Endothelial cell of umbilical vein (primary cell): ENCODE data around the gene PDE4B. TPM values are rescaled to one million over a fixed set of nuclear protein-coding genes. Genes with fewer than 3 reads are reported as not detected.

Experiments
- BruUV-seq: library from RNA; stranded (reverse); fragments of 400-500 nt; replicated peaks from 2 replicates; lab custom pipeline; 2021; lab: Mats Ljungman, UMichigan
- CTCF ChIA-PET: fragments of 300-600, 350-600 bp; sonication (Branson Sonifier 250); formaldehyde crosslinking; loops from one replicate; lab custom pipeline; 2021; ENCODE audit warnings: antibody characterized with exemption, inconsistent platforms; lab: Charles Lee
- POLR2A ChIA-PET: fragments of 300-600, 350-600 bp; sonication (Branson Sonifier 250); formaldehyde crosslinking; loops from one replicate; lab custom pipeline; 2021; ENCODE audit warnings: antibody characterized with exemption, inconsistent platforms; lab: Charles Lee
- DNase-seq: peaks from one replicate; pipeline ENCODE4 v3.0.0-alpha.2; 2011; ENCODE audit warnings: low read depth, low spot score
- FAIRE-seq: peaks from 2 replicates; lab custom pipeline; 2011; peaks lifted over from hg19 to GRCh38; lab: Jason Lieb, UNC
- H2AFZ ChIP-seq: 2 replicates; pipeline ENCODE4 v1.6.0; 2012; ENCODE audit warnings: low read depth, low read length, control low read depth, inconsistent platforms
- H3K27ac ChIP-seq: 2 replicates; pipeline ENCODE4 v1.5.1; 2011; ENCODE audit warnings: low read depth, mild to moderate bottlenecking, control low read depth, low read length, moderate library complexity; ENCODE audit not compliant: insufficient read depth
- H3K27me3 ChIP-seq, 2 experiments: 2 replicates each; pipeline versions ENCODE4 v1.6.0 to v1.6.1; 2011; ENCODE audit warnings: low read length in 2 of 2, mixed read lengths in 1 of 2; ENCODE audit not compliant: control insufficient read depth in 2 of 2, insufficient read depth in 2 of 2
- H3K36me3 ChIP-seq, 2 experiments: 2 replicates in 1 of 2; 3 replicates in 1 of 2; pipeline ENCODE4 v1.5.1; 2011; ENCODE audit warnings: low read length in 2 of 2, mild to moderate bottlenecking in 1 of 2, moderate library complexity in 1 of 2; ENCODE audit not compliant: control insufficient read depth in 2 of 2, insufficient read depth in 2 of 2; ENCODE audit errors: extremely low read depth in 1 of 2
- H3K4me1 ChIP-seq: 3 replicates; pipeline ENCODE4 v1.5.1; 2011; ENCODE audit warnings: mild to moderate bottlenecking, low read length; ENCODE audit not compliant: control insufficient read depth, insufficient read depth; ENCODE audit errors: extremely low read depth
- H3K4me2 ChIP-seq: 2 replicates; pipeline ENCODE4 v1.6.1; 2011; ENCODE audit warnings: low read length, control low read depth, mixed read lengths; ENCODE audit not compliant: insufficient read depth
- H3K4me3 ChIP-seq, 3 experiments: fragments of 200-600 bp in 1 of 3; sonication (generic), shearing (Covaris generic) in 1 of 3; replicated peaks in 1 of 3; 2 replicates each; pipeline ENCODE4 v1.5.1; 2011 to 2016; ENCODE audit warnings: control low read depth in 3 of 3, low read length in 3 of 3, mild to moderate bottlenecking in 2 of 3, inconsistent platforms in 1 of 3, low read depth in 1 of 3, moderate library complexity in 1 of 3; ENCODE audit not compliant: insufficient read depth in 1 of 3
- H3K79me2 ChIP-seq: 2 replicates; pipeline ENCODE4 v1.6.0; 2012; ENCODE audit warnings: low read length, inconsistent platforms; ENCODE audit not compliant: control insufficient read depth, insufficient read depth
- H3K9ac ChIP-seq: replicated peaks from 2 replicates; pipeline ENCODE3; 2011; ENCODE audit warnings: low read length, control low read depth; ENCODE audit not compliant: insufficient read depth; ENCODE audit errors: extremely low read depth
- H3K9me1 ChIP-seq: replicated peaks from 3 replicates; pipeline ENCODE4 v1.6.0; 2011; ENCODE audit warnings: mild to moderate bottlenecking, low read length; ENCODE audit not compliant: control insufficient read depth, insufficient read depth; ENCODE audit errors: extremely low read depth
- H3K9me3 ChIP-seq: replicated peaks from 2 replicates; pipeline ENCODE4 v1.5.1; 2012; ENCODE audit warnings: low read length, inconsistent platforms; ENCODE audit not compliant: control insufficient read depth, insufficient read depth
- H4K20me1 ChIP-seq: replicated peaks from 2 replicates; pipeline ENCODE3; 2011; ENCODE audit warnings: mild to moderate bottlenecking, low read length; ENCODE audit not compliant: control insufficient read depth, insufficient read depth; ENCODE audit errors: extremely low read depth
- EZH2 ChIP-seq: IDR thresholded peaks from 2 replicates; pipeline ENCODE4 v1.6.1; 2012; ENCODE audit warnings: borderline replicate concordance, low read depth, mild to moderate bottlenecking, moderate library complexity, low read length, inconsistent platforms; ENCODE audit not compliant: severe bottlenecking
- FOS ChIP-seq: IDR thresholded peaks from 2 replicates; pipeline ENCODE4 v1.6.1; 2011; ENCODE audit warnings: mild to moderate bottlenecking, low read length, moderate library complexity, borderline replicate concordance; ENCODE audit not compliant: insufficient read depth
- GATA2 ChIP-seq: IDR thresholded peaks from 2 replicates; pipeline ENCODE4 v1.7.0; 2011; ENCODE audit warnings: low read depth, mild to moderate bottlenecking, moderate library complexity, mixed read lengths, low read length; ENCODE audit not compliant: insufficient read length, insufficient read depth
- JUN ChIP-seq: IDR thresholded peaks from 2 replicates; pipeline ENCODE4 v1.6.1; 2011; ENCODE audit warnings: borderline replicate concordance, low read depth; ENCODE audit not compliant: insufficient read length, insufficient read depth
- MYC ChIP-seq: IDR thresholded peaks from one replicate; pipeline ENCODE4 v1.6.1; 2011; ENCODE audit warnings: mild to moderate bottlenecking, low read depth, low read length
- POLR2A ChIP-seq: IDR thresholded peaks from 2 replicates; pipeline ENCODE4 v1.6.1; 2012; ENCODE audit warnings: low read depth, mild to moderate bottlenecking, control low read depth, low read length
- POLR2AphosphoS5 ChIP-seq: IDR thresholded peaks from 2 replicates; pipeline ENCODE4 v1.6.1; 2012; ENCODE audit warnings: low read depth, mild to moderate bottlenecking, control low read depth, low read length, moderate library complexity; ENCODE audit not compliant: insufficient read depth
- dilution Hi-C: fragments of 300-500 bp; cut with MboI; formaldehyde crosslinking; loops from one replicate; pipeline ENCODE4 v1.15.0; 2019; ENCODE audit warnings: low sequenced_read_pairs; ENCODE audit not compliant: extremely low pct_ligation_motif_present
- intact Hi-C: fragments of 100-400 bp; cut with micrococcal nuclease; formaldehyde crosslinking; loops from one replicate; pipeline ENCODE4 v1.10.0; 2022
- polyA plus RNA-seq, 4 experiments: library from polyadenylated mRNA; depleted of rRNA in 3 of 4; stranded (reverse) in 3 of 4; unstranded in 1 of 4; fragments of >200 nt; gene quantifications; 2 replicates each; pipeline versions ENCODE4 v1.2.1 to v1.2.3, GENCODE V29; 2011 to 2012; ENCODE audit warnings: missing spikeins in 1 of 4
- total RNA-seq: library from RNA; stranded (reverse); gene quantifications from 2 replicates; pipeline ENCODE4 v1.2.3, GENCODE V29; 2021
- TF ChIP-seq, protein P1 (sequence below): IDR thresholded peaks from 2 replicates; pipeline ENCODE4 v1.6.1; 2011; ENCODE audit not compliant: insufficient read depth, insufficient read length
- TF ChIP-seq, protein P2 (sequence below), 2 donors: IDR thresholded peaks; 1 replicate in 1 of 2; 2 replicates in 1 of 2; pipeline ENCODE4 v1.5.1; 2011; ENCODE audit warnings: low read length in 2 of 2, mild to moderate bottlenecking in 2 of 2, moderate library complexity in 2 of 2, control low read depth in 1 of 2, inconsistent platforms in 1 of 2, low read depth in 1 of 2; ENCODE audit not compliant: insufficient read depth in 1 of 2; ENCODE audit errors: extremely low read depth in 1 of 2

PDE4B gene
- total and polyA plus RNA-seq, 2 donors (not counting 3 experiments of a cell fraction or from before 2014, with no cell fraction given): 63.5 to 69.8 TPM

DNA sequence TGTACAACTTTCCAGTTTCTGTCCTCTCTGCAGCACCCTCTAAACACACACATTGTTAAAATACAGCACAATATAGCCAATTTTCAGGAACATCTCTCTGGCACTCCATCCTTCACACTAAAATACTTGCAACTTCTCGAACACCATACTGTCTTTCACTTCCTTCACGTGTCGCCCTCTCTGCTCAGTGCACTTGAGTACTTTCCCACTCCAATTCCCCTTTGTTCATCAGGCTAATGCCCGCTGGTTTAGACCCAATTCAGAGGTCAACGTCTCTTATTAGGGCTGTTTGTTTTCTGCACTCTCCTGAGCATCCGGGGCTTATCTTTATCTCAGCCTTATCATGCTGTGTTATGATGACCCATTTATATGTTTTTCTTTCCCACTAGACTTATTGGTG lies 503.1 kb downstream of the PDE4B start:
- dilution Hi-C loops: no loop called here
- H3K9me3 ChIP-seq: no peaks in the 10 kb centered on the region
- FAIRE-seq (no peak), DNase-seq (no peak)
- no peak overlapping the region for H3K27ac ChIP-seq
- no TSS peak for BruUV-seq
- no peak overlapping the region for H3K4me2 ChIP-seq
- intact Hi-C loops: no loop called here
- H3K4me3 ChIP-seq: no peak overlapping the region
- H3K79me2 ChIP-seq: no peaks in the 10 kb centered on the region
- no peak overlapping the region for H2AFZ ChIP-seq
- ChIA-PET POLR2A (no interaction called here), CTCF (interaction anchor here (1.0 to 2.2 kb wide), 5 partner anchors 10 to 151 kb away, joined by 3 to 7 read pairs (median 4); no protein-coding TSS in a partner anchor)
- no peaks in the 10 kb centered on the region for H4K20me1 ChIP-seq
- no peaks in the 10 kb centered on the region for H3K9me1 ChIP-seq
- H3K4me1 ChIP-seq: peaks cover under 1% of the 10 kb centered on the region
- H3K36me3 ChIP-seq: no peaks in the 10 kb centered on the region
- H3K9ac ChIP-seq: no peak overlapping the region
- TF ChIP-seq EZH2 (no peak), MYC (no peak), POLR2A (no peak), JUN (no peak), GATA2 (no peak), POLR2AphosphoS5 (no peak), FOS (no peak)
- TF ChIP-seq, protein P1, sequence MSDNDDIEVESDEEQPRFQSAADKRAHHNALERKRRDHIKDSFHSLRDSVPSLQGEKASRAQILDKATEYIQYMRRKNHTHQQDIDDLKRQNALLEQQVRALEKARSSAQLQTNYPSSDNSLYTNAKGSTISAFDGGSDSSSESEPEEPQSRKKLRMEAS: no peak
- TF ChIP-seq, protein P2, sequence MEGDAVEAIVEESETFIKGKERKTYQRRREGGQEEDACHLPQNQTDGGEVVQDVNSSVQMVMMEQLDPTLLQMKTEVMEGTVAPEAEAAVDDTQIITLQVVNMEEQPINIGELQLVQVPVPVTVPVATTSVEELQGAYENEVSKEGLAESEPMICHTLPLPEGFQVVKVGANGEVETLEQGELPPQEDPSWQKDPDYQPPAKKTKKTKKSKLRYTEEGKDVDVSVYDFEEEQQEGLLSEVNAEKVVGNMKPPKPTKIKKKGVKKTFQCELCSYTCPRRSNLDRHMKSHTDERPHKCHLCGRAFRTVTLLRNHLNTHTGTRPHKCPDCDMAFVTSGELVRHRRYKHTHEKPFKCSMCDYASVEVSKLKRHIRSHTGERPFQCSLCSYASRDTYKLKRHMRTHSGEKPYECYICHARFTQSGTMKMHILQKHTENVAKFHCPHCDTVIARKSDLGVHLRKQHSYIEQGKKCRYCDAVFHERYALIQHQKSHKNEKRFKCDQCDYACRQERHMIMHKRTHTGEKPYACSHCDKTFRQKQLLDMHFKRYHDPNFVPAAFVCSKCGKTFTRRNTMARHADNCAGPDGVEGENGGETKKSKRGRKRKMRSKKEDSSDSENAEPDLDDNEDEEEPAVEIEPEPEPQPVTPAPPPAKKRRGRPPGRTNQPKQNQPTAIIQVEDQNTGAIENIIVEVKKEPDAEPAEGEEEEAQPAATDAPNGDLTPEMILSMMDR (IDR thresholded peaks at IDR 0.05; ENCODE audit: extremely low read depth in 1 of 2, insufficient read depth in 1 of 2, low read depth in 1 of 2, low read length in 2 of 2): no peak
- H3K27me3 ChIP-seq: no peaks in the 10 kb centered on the region
